GM23338 (cell line): ENCODE measurements around the gene PITPNC1. TPM values are rescaled to one million over a fixed set of nuclear protein-coding genes. Genes with fewer than 3 reads are reported as not detected.

Source experiments
- ATAC-seq: fragments of 200-7000 bp; cut with Tn5 transposase; 3 replicates; pipeline ENCODE4 v1.9.1; 2020
- DNase-seq: peaks from one replicate; pipeline ENCODE4 v3.0.0-alpha.2; 2015; ENCODE audit warnings: low spot score
- H2AFZ ChIP-seq: fragments of 200-600 bp; sonication (generic); 2 replicates; pipeline ENCODE4 v1.8.0; 2016; ENCODE audit warnings: antibody characterized with exemption, mild to moderate bottlenecking, moderate library complexity
- H3F3A ChIP-seq: fragments of 200-600 bp; sonication (generic); replicated peaks from 2 replicates; pipeline ENCODE4 v1.8.0; 2017; ENCODE audit warnings: antibody characterized with exemption, mixed run types, low read depth
- H3K27ac ChIP-seq: fragments of 200-600 bp; sonication (generic); 2 replicates; pipeline ENCODE4 v1.6.1; 2016; ENCODE audit warnings: low read depth
- H3K27me3 ChIP-seq: fragments of 200-600 bp; sonication (generic); 2 replicates; pipeline ENCODE4 v1.8.0; 2016; ENCODE audit warnings: mild to moderate bottlenecking, mixed run types, moderate library complexity; ENCODE audit not compliant: insufficient read depth
- H3K36me3 ChIP-seq: fragments of 200-600 bp; sonication (generic); 2 replicates; pipeline ENCODE4 v1.8.0; 2016; ENCODE audit warnings: mild to moderate bottlenecking; ENCODE audit not compliant: insufficient read depth
- H3K4me1 ChIP-seq: fragments of 200-600 bp; sonication (generic); 2 replicates; pipeline ENCODE4 v1.8.0; 2016; ENCODE audit warnings: mild to moderate bottlenecking, moderate library complexity; ENCODE audit not compliant: insufficient read depth
- H3K4me2 ChIP-seq: fragments of 200-600 bp; sonication (generic); 2 replicates; pipeline ENCODE4 v1.7.1; 2017; ENCODE audit warnings: mixed run types
- H3K4me3 ChIP-seq: fragments of 200-600 bp; sonication (generic); 2 replicates; pipeline ENCODE4 v1.6.1; 2016; ENCODE audit warnings: mixed run types
- H3K79me2 ChIP-seq: fragments of 200-600 bp; sonication (generic); replicated peaks from 2 replicates; pipeline ENCODE4 v1.8.0; 2017; ENCODE audit warnings: mild to moderate bottlenecking; ENCODE audit not compliant: insufficient read depth
- H3K9me2 ChIP-seq: fragments of 200-600 bp; sonication (generic); 2 replicates; pipeline ENCODE4 v1.8.0; 2017; ENCODE audit not compliant: insufficient read depth
- H4K20me1 ChIP-seq: fragments of 200-600 bp; sonication (generic); replicated peaks from 2 replicates; pipeline ENCODE4 v1.8.0; 2017; ENCODE audit warnings: mild to moderate bottlenecking; ENCODE audit not compliant: insufficient read depth
- H3K27ac Mint-ChIP-seq: 2 replicates; pipeline ENCODE4 v1.8.0; 2020; ENCODE audit warnings: inconsistent platforms, mild to moderate bottlenecking, moderate library complexity, mixed read lengths
- H3K27me3 Mint-ChIP-seq: 3 replicates; pipeline ENCODE4 v1.8.0; 2022; ENCODE audit warnings: low read depth, mild to moderate bottlenecking, moderate library complexity, mixed read lengths, inconsistent platforms; ENCODE audit not compliant: insufficient read depth, poor library complexity
- H3K36me3 Mint-ChIP-seq: 3 replicates; pipeline ENCODE4 v1.8.0; 2021; ENCODE audit warnings: low read depth, mild to moderate bottlenecking, inconsistent platforms, moderate library complexity, mixed read lengths
- H3K4me1 Mint-ChIP-seq: 3 replicates; pipeline ENCODE4 v1.8.0; 2020; ENCODE audit warnings: mild to moderate bottlenecking, inconsistent platforms, mixed read lengths
- H3K4me3 Mint-ChIP-seq: 3 replicates; pipeline ENCODE4 v1.8.0; 2021; ENCODE audit warnings: moderate library complexity, mild to moderate bottlenecking, inconsistent platforms, mixed read lengths
- H3K9me3 Mint-ChIP-seq: 3 replicates; pipeline ENCODE4 v1.8.0; 2020; ENCODE audit warnings: moderate library complexity, mild to moderate bottlenecking, inconsistent platforms, mixed read lengths
- CREB1 ChIP-seq: fragments of 250-450 bp; sonication (Bioruptor Pico); IDR thresholded peaks from 2 replicates; pipeline ENCODE4 v1.5.0; 2020; ENCODE audit warnings: low read depth, mild to moderate bottlenecking, moderate library complexity
- CTCF ChIP-seq, 2 experiments: fragments of 200-600 bp in 1 of 2; sonication (generic) in 1 of 2; conservative IDR thresholded peaks; 2 replicates each; pipeline versions ENCODE4 v1.5.1 to v1.6.1; 2016 to 2017; ENCODE audit warnings: antibody characterized with exemption in 2 of 2, low read depth in 2 of 2, mild to moderate bottlenecking in 2 of 2, moderate library complexity in 1 of 2
- ETS1 ChIP-seq: IDR thresholded peaks from 2 replicates; pipeline ENCODE4 v1.6.1; 2016; ENCODE audit warnings: antibody characterized with exemption
- EZH2 ChIP-seq: fragments of 200-600 bp; sonication (generic); IDR thresholded peaks from one replicate; pipeline ENCODE4 v1.8.0; 2017; ENCODE audit warnings: antibody characterized with exemption, mild to moderate bottlenecking, low read depth; ENCODE audit not compliant: unreplicated experiment
- EZH2phosphoT487 ChIP-seq: fragments of 200-600 bp; sonication (generic); IDR thresholded peaks from one replicate; pipeline ENCODE4 v1.8.1; 2018; ENCODE audit warnings: antibody characterized with exemption; ENCODE audit not compliant: unreplicated experiment
- JUNB ChIP-seq: IDR thresholded peaks from one replicate; pipeline ENCODE4 v1.6.1; 2016; ENCODE audit warnings: antibody characterized with exemption; ENCODE audit not compliant: unreplicated experiment
- NANOG ChIP-seq: IDR thresholded peaks from 2 replicates; pipeline ENCODE4 v1.6.1; 2016; ENCODE audit warnings: antibody characterized with exemption, borderline replicate concordance
- POLR2AphosphoS5 ChIP-seq: IDR thresholded peaks from 2 replicates; pipeline ENCODE4 v1.6.1; 2016; ENCODE audit warnings: antibody characterized with exemption, low read depth
- REST ChIP-seq: IDR thresholded peaks from one replicate; pipeline ENCODE4 v1.6.1; 2018; ENCODE audit warnings: antibody characterized with exemption; ENCODE audit not compliant: unreplicated experiment
- STAT1 ChIP-seq: IDR thresholded peaks from one replicate; pipeline ENCODE4 v1.6.1; 2016; ENCODE audit warnings: antibody characterized with exemption; ENCODE audit not compliant: unreplicated experiment
- ZNF114 ChIP-seq: fragments of 250-450 bp; sonication (Bioruptor Pico); IDR thresholded peaks from 2 replicates; pipeline ENCODE4 v1.5.0; 2020; ENCODE audit warnings: mild to moderate bottlenecking, moderate library complexity
- ZNF331 ChIP-seq: fragments of 250-450 bp; sonication (Bioruptor Pico); IDR thresholded peaks from 2 replicates; pipeline ENCODE4 v1.5.0; 2020; ENCODE audit warnings: low read depth, mild to moderate bottlenecking, moderate library complexity
- ZNF462 ChIP-seq: fragments of 250-450 bp; sonication (Bioruptor Pico); IDR thresholded peaks from 2 replicates; pipeline ENCODE4 v1.5.0; 2020; ENCODE audit warnings: mild to moderate bottlenecking, moderate library complexity
- polyA plus RNA-seq: library from polyadenylated mRNA; unstranded; fragments of >200 nt; fragmentation: Nextera tagmentation; extraction: Ambion mirVana; gene quantifications from 2 replicates; pipeline ENCODE4 v1.2.1, GENCODE V29; 2016
- total RNA-seq: library from RNA; depleted of rRNA; stranded (reverse); fragments of >200 nt; shearing (Covaris generic); gene quantifications from 2 replicates; pipeline ENCODE4 v1.2.3, GENCODE V29; 2014

Gene PITPNC1
- total and polyA plus RNA-seq, 2 experiments from 2014 or later: 23.0 to 32.6 TPM

- H3K4me3 Mint-ChIP-seq: no peak overlapping the region
- peaks cover 15% of the 10 kb centered on the region for H3K36me3 Mint-ChIP-seq
- peaks cover 4% of the 10 kb centered on the region; the same call in 1 of the 2 replicates for H3F3A ChIP-seq
- peaks cover 13% of the 10 kb centered on the region for H3K9me3 Mint-ChIP-seq
- peaks cover 79% of the 10 kb centered on the region for H3K79me2 ChIP-seq
- H4K20me1 ChIP-seq: peaks cover 4% of the 10 kb centered on the region; the same call in 1 of the 2 replicates
- no peak overlapping the region for H2AFZ ChIP-seq
- peaks cover 13% of the 10 kb centered on the region for H3K27me3 Mint-ChIP-seq
- no peak overlapping the region for H3K4me3 ChIP-seq
- no peak for TF ChIP-seq ZNF331 (CRISPR knock-in tag)
- TF ChIP-seq EZH2phosphoT487: no peak
- no peak for TF ChIP-seq JUNB
- no peak for TF ChIP-seq CREB1 (CRISPR knock-in tag)
- TF ChIP-seq POLR2AphosphoS5: no peak
- TF ChIP-seq REST: no peak
- TF ChIP-seq EZH2: no peak
- no peak for TF ChIP-seq STAT1
- 0 out of 2 replicates have a peak, but pooled peaks have one; percentile 22 for TF ChIP-seq ZNF462
- no peak for TF ChIP-seq ZNF114
- peak in 1 of 2 experiments; percentile 15; a peak in 1 of 4 replicates for TF ChIP-seq CTCF (conservative IDR thresholded peaks at IDR 0.05; ENCODE audit: low read depth in 2 of 2)
- no peak for TF ChIP-seq ETS1
- no peak for TF ChIP-seq NANOG
- H3K27ac ChIP-seq: peak overlapping the region; percentile 84
- ATAC-seq: peak; percentile 13
- no peaks in the 10 kb centered on the region for H3K27me3 ChIP-seq
- H3K27ac Mint-ChIP-seq: no peak overlapping the region
- peaks cover 41% of the 10 kb centered on the region for H3K4me1 Mint-ChIP-seq
- peaks cover 28% of the 10 kb centered on the region for H3K4me1 ChIP-seq
- H3K36me3 ChIP-seq: no peaks in the 10 kb centered on the region
- peak; percentile 47 for DNase-seq
- no peaks in the 10 kb centered on the region for H3K9me2 ChIP-seq
- 0 out of 2 replicates have a peak overlapping the region, but pooled peaks have one; percentile 27 for H3K4me2 ChIP-seq
Measured at GRCh38 chr17:67474081-67474661, 97.1 kb downstream of the PITPNC1 start.
